ENCODE data around the gene PDE3B.
"Not testable (repeated sequence)": the region's sequence is repeated elsewhere in the genome, so short reads cannot be mapped to it uniquely, and the experiment has no call there.

The PDE3B gene

GRCh38 chr11:14766585-14766984 lies 123.0 kb downstream of the PDE3B start:
- H3K27ac ChIP-seq: no peak overlapping the region
- H3K4me3 ChIP-seq: no peak overlapping the region
- no peak for DNase-seq (ENCODE audit: low spot score)
- TF ChIP-seq CTCF (IDR thresholded peaks at IDR 0.05): no peak

GRCh38 chr11:14768526-14769188 lies 125.1 kb downstream of the PDE3B start:
- Histone ChIP-seq H3K27ac (no peak overlapping the region), H3K4me3 (no peak overlapping the region)
- TF ChIP-seq CTCF (IDR thresholded peaks at IDR 0.05): no peak
- DNase-seq (ENCODE audit: low spot score): no peak

GRCh38 chr11:14773755-14774154 lies 130.2 kb downstream of the PDE3B start:
- no peak for TF ChIP-seq CTCF (IDR thresholded peaks at IDR 0.05)
- H3K4me3 ChIP-seq: no peak overlapping the region
- no peak for DNase-seq (ENCODE audit: low spot score)

GRCh38 chr11:14774721-14775120 lies 131.1 kb downstream of the PDE3B start:
- Histone ChIP-seq H3K4me3 (no peak overlapping the region), H3K27ac (no peak overlapping the region)
- no peak for DNase-seq (ENCODE audit: low spot score)
- no peak for TF ChIP-seq CTCF (IDR thresholded peaks at IDR 0.05)

More at GRCh38 chr11:14773755-14774154, 130.2 kb downstream of the PDE3B start:
- no peak overlapping the region for H3K27ac ChIP-seq

- DNase-seq (ENCODE audit: low spot score): no peak
- Histone ChIP-seq H3K4me3 (no peak overlapping the region), H3K27ac (no peak overlapping the region)
- no peak for TF ChIP-seq CTCF (IDR thresholded peaks at IDR 0.05)
These were observed 132.3 kb downstream of the PDE3B start for GRCh38 chr11:14775897-14776296.

- not testable (repeated sequence) for H3K4me3 ChIP-seq; H3K27ac ChIP-seq; DNase-seq (ENCODE audit: low spot score)
These were observed 134.9 kb downstream of the PDE3B start for GRCh38 chr11:14778460-14778859.

- TF ChIP-seq CTCF (IDR thresholded peaks at IDR 0.05): no peak
- DNase-seq (ENCODE audit: low spot score): no peak
- H3K27ac ChIP-seq: no peak overlapping the region
- H3K4me3 ChIP-seq: no peak overlapping the region
These were observed 140.2 kb downstream of the PDE3B start for GRCh38 chr11:14783788-14784187.
